Colonic mucosa (tissue), 4 donors: Measurements from ENCODE around the gene SLC9A9. TPM values are rescaled to one million over a fixed set of nuclear protein-coding genes. Genes with fewer than 3 reads are reported as not detected.

Source experiments
- DNase-seq: peaks from one replicate; pipeline ENCODE4 v3.0.0-alpha.2; 2020
- H3K27ac ChIP-seq: fragments of 200-600 bp; one replicate; pipeline ENCODE4 v1.8.0; 2021
- H3K27me3 ChIP-seq: fragments of 200-600 bp; one replicate; pipeline ENCODE4 v1.8.0; 2021
- H3K36me3 ChIP-seq: fragments of 200-600 bp; one replicate; pipeline ENCODE4 v1.8.0; 2021
- H3K4me1 ChIP-seq: fragments of 200-600 bp; one replicate; pipeline ENCODE4 v1.8.0; 2021; ENCODE audit warnings: mild to moderate bottlenecking
- H3K4me3 ChIP-seq: fragments of 200-600 bp; one replicate; pipeline ENCODE4 v1.8.0; 2021
- H3K9ac ChIP-seq, 2 donors: one replicate each; pipeline ENCODE4 v1.7.0; 2013; ENCODE audit warnings: control low read depth in 2 of 2, low read depth in 2 of 2, low read length in 2 of 2
- H3K9me3 ChIP-seq: fragments of 200-600 bp; one replicate; pipeline ENCODE4 v1.8.0; 2021
- CTCF ChIP-seq: fragments of 200-600 bp; IDR thresholded peaks from one replicate; pipeline ENCODE4 v1.8.0; 2022; ENCODE audit warnings: antibody characterized with exemption, mild to moderate bottlenecking
- intact Hi-C: fragments of 100-400 bp; cut with DNase I; formaldehyde crosslinking; loops from one replicate; pipeline ENCODE4 v1.14.1; 2022
- total RNA-seq, 2 donors: library from RNA; stranded (reverse); fragmentation: NEBNext Ultra II Directional in 1 of 2; extraction: Animal tissue kit (Norgen Biotek cat#: 25700) in 1 of 2; gene quantifications; one replicate each; pipeline ENCODE4 v1.2.1, GENCODE V29; 2021
- donor health status: healthy.
- donor health status: DM: no; HTN: no; CAD: no.
- donor health status: DM: no; HTN: no; CAD: no.

The SLC9A9 gene
- total RNA-seq, 2 donors from 2014 or later, result 2.5 to 6.5 TPM

DNA sequence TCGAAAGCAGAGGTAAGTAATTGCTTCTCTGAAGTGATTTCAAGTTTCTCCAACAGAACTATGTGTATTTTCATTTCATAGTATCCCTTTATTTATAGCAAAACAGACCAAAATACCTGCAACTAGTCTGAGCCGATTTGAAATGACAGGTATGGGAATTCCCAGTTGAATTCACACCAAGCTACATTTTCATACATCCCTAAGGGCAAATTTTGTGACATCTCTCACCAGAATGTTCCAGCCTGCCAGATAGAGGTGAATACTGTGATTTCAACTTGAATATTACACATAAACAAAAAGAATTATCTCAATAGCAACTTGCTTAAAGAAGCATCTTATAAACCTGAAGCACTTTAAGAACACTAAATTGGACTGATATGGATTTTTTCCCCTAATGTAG is 235.7 kb downstream of the SLC9A9 start:
- intact Hi-C loops, result no loop called here
- H3K36me3 ChIP-seq, result no peaks in the 10 kb centered on the region
- H3K4me3 ChIP-seq, result no peak overlapping the region
- H3K9ac ChIP-seq, result no peak overlapping the region
- H3K27ac ChIP-seq, result no peak overlapping the region
- H3K4me1 ChIP-seq, result no peaks in the 10 kb centered on the region
- no peak for DNase-seq
- H3K9me3 ChIP-seq, result no peaks in the 10 kb centered on the region
- no peak for TF ChIP-seq CTCF
- no peaks in the 10 kb centered on the region for H3K27me3 ChIP-seq

DNA sequence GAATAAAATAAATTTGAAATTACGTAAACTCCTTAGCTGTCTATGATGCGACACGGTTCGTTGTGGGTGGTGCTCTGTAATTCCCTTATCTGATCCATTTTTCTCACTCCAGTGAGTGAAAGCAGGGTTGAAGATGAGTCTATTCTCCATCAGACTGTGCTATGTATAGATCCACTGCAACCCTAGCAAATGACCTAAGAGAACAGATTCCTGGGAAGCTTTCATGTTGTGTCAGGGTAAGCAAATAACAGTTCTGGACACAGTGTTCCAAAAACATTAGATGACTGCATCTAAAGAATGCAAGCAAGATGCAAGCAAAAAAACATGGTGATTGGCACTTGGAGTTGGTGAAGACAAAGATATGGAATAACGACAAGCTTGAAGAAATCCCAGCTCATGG is 239.3 kb downstream of the SLC9A9 start:
- TF ChIP-seq CTCF, result no peak
- DNase-seq, result no peak
- Histone ChIP-seq H3K9ac (no peak overlapping the region), H3K27me3 (no peaks in the 10 kb centered on the region), H3K4me1 (no peaks in the 10 kb centered on the region), H3K36me3 (no peaks in the 10 kb centered on the region), H3K4me3 (no peak overlapping the region), H3K27ac (no peak overlapping the region), H3K9me3 (no peaks in the 10 kb centered on the region)
- intact Hi-C loops, result no loop called here

DNA sequence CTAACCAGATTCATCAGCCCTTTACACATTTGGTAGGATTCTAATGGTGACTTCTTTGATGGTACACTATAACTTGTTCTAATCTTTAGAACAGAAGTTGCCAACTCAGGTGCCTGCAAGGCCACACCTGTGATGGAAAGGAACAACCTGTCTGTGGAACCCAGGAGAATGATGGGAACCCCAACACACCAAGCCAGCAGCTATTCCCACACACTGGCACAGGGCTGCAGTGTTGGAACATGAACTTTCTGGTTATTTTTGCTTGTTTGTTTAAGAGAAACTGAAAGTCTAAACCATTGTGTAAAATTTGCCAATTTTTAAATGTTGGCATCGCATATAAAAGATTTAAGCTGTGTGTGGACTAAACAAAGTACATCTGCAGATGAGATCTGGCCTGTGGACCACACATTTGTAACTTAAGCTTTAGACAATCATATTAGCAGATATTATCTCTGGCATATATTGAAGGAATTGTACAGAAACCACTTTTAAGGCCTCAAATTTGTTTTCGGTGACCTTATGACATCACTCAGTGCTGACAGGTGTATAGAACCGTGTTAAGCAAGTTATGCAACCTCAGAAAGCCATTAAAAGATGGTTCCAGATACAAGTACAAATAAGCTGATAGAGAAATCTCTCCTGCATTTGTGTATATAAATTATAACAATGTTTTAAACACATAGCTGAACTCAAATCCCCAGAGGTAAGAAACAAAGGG is 242.9 kb downstream of the SLC9A9 start:
- no peak overlapping the region for H3K27ac ChIP-seq
- no peaks in the 10 kb centered on the region for H3K36me3 ChIP-seq
- no peak overlapping the region for H3K4me3 ChIP-seq
- H3K9ac ChIP-seq, result no peak overlapping the region
- intact Hi-C loops, result no loop called here
- H3K27me3 ChIP-seq, result no peaks in the 10 kb centered on the region
- H3K4me1 ChIP-seq, result no peaks in the 10 kb centered on the region
- H3K9me3 ChIP-seq, result no peaks in the 10 kb centered on the region
- no peak for TF ChIP-seq CTCF
- DNase-seq, result no peak

DNA sequence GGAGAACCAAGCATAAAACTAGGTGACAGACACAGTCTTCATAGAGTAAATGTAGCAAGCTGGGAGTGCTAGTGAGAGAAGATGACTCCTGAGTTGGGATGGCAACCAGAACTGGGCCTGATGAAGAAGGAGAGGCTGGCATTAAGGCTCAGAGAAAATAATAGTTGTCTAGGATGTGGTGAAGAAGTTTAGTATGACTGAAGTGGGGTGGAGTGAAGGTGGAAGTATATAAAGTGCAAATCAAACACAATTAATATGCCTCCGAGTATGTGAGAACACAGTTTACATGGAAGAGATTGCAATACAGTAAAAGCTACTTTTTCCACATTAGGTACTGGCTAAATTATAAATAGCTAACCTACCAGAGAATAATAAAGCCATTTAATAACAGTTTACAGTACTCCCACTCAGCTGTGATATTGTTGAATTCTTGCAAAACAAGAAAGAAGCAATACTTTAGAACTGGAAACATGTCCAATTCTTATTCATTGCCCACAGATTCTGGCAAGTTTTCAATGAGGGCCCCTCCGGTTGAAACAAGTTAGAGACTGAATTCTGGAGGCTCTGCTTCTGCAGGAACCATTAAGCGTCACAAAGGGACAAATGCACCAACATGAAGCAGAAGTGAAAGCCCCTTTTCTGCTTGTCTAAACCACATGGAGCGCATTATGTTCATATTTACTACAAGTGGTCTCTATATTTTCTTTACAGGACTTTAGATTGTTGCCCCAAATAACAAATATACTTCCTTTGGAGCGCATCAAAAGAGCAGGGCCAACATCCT is 243.7 kb downstream of the SLC9A9 start:
- Histone ChIP-seq H3K36me3 (no peaks in the 10 kb centered on the region), H3K4me1 (no peaks in the 10 kb centered on the region), H3K27ac (no peak overlapping the region), H3K27me3 (no peaks in the 10 kb centered on the region), H3K9ac (no peak overlapping the region), H3K9me3 (no peaks in the 10 kb centered on the region), H3K4me3 (no peak overlapping the region)
- no peak for DNase-seq
- no peak for TF ChIP-seq CTCF
- intact Hi-C loops, result no loop called here

- intact Hi-C loops, result no loop called here
- Histone ChIP-seq H3K9ac (no peak overlapping the region), H3K9me3 (no peaks in the 10 kb centered on the region), H3K4me1 (no peaks in the 10 kb centered on the region), H3K27me3 (no peaks in the 10 kb centered on the region), H3K36me3 (no peaks in the 10 kb centered on the region), H3K4me3 (no peak overlapping the region), H3K27ac (no peak overlapping the region)
- no peak for TF ChIP-seq CTCF
- no peak for DNase-seq
Measured at GRCh38 chr3:143603774-143604173, 244.5 kb downstream of the SLC9A9 start.
